ENCODE measurements around the gene PRICKLE2.

DNA sequence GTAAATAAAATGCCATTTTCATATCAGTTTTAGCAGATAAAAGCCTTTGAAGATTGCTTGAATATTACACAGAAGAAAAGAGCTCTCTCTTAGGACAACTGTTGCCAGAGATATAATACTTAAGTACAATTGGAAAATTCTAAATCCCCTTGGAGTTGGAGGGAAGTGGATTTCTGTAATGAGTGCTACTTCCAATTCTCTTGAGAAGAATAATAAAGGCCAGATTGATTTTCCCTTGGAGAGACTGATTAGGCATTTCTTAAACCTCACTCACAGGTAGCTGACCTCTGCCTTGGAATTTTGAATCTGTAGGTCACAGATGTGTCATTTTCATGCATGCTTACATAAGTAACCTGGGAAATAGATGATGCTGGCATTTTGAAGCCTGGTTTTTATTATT, 172.1 kb downstream of the PRICKLE2 start:
- TF ChIP-seq SIN3A (IDR thresholded peaks at IDR 0.05; ENCODE audit: borderline replicate concordance, insufficient read depth, low read length) (no peak), FOXP2 (optimal IDR thresholded peaks at IDR 0.05; ENCODE audit: borderline replicate concordance, extremely low read depth, extremely low read length, insufficient read depth) (no peak), POLR2AphosphoS5 (IDR thresholded peaks at IDR 0.05; ENCODE audit: low read depth, low read length) (no peak), REST (IDR thresholded peaks at IDR 0.05; ENCODE audit: insufficient read depth in 1 of 2, low read depth in 2 of 2, low read length in 2 of 2) (no peak), TAF1 (IDR thresholded peaks at IDR 0.05; ENCODE audit: borderline replicate concordance, insufficient read depth, low read length) (no peak)

Measured in PFSK-1 (cell line).